ENCODE data around the gene ECSCR.
"Not testable (repeated sequence)": the region's sequence is repeated elsewhere in the genome, so short reads cannot be mapped to it uniquely, and the experiment has no call there.

The ECSCR gene

DNA sequence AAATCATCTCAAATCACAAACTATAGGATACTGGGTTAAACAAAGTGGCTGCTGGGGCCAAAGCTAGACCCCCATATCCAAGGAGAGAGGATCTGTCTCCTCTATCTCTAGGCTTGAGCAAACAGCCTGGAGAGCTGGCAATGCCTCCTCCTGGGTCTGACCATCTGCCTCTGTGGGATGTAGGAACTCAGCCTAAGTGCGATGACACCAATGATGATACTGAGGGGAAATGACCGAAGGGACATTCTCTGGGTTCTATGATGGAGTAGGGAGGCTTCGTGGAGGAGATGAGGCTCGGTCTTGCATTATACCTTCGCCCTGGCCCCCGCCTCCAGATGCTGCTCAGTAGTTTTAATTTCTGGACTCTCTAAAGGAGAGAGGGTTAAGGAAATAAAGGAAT is 49.4 kb downstream of the ECSCR start:
- DNase-seq (ENCODE audit: low spot score) = no peak

DNA sequence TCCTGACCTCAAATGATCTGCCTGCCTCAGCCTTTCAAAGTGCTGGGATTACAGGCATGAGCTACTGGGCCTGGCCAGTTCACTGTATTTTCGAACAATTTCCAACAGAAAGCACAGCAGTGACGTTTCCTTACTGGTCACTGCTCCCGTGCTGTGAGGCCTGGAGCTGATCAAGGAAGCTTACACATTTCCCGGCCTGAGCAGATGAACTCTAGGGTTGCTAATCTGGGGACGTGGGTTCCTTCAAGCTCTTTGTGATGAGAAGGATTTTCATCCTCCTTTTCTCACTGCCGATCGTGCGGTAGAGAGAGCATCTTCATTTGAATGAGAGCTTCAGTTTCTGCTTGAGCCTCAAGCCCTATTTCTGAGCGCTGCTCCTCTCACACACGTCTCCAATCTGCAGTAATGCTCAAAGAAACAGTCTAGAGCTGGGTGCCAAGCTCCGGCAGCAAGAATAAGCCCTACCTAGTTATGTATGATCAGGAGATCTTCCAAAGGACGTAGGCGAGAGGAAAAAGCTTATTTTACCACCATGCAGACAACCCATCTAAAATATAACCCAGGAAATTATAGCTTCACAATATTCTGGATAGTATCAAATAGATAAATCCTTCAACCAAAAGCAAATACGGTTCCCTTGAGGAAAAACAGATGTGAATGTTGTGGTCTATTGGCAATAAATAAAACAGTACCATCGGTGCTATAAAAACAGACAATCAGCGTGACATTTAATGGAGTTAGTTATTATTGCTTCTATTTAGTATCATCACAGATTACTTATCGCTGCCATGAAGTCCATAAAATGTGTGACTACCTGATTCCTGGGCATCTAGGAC is 51.3 kb downstream of the ECSCR start:
- DNase-seq (ENCODE audit: low spot score) = no peak

DNA sequence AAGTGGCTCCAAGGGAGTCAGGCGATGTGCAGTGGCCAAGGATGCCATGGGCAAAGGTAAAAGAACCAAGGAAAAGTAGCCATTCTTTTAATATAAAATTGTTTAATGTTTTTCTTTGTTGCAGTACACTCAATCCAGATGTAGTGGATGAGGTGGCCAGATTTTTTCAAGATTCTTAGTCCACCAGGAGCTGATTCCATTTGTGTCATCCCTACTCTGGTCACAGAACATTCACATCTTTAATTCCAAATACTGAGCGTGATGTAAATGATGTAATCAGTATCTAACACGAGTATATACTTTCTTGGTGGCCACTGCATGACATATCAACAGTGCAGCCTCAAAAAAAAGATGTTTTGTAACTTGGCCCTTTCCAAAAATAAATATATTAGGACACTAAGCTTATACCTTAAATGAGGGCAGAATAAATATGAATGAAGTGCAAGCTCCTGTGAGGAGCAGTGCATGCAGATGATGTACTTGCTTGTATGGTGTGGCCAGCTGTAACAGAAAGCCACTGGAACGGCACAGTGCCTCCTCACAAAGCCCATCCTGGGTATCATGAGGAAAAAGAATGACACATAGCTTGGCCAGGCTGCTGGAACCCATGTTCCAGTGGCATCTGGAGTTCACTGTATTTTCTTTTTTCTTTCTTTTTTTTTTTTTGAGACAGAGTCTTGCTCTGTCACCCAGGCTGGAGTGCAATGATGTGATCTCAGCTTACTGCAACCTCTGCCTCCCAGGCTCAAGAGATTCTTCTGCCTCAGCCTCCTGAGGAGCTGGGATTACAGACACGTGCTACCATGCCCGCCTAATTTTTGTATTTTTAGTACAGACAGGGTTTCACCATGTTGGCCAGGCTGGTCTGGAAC is 52.2 kb downstream of the ECSCR start:
- DNase-seq (ENCODE audit: low spot score) = no peak

DNA sequence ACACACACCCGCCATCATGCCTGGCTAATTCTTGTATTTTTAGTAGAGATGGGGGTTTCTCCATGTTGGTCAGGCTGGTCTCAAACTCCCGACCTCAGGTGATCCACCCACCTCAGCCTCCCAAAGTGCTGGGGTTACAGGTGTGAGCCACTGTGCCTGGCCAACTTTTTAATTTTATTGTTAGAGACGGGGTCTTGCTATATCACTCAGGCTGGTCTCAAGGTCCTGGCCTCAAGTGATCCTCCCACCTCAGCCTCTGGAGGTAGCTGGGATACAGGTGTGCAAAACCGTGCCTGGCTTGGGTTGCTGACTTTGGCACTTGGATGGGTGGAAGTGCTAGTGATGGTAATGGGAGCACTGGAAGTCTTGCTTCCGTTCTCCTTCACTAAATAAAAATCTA is 53.4 kb downstream of the ECSCR start:
- DNase-seq (ENCODE audit: low spot score) = not testable (repeated sequence)

DNA sequence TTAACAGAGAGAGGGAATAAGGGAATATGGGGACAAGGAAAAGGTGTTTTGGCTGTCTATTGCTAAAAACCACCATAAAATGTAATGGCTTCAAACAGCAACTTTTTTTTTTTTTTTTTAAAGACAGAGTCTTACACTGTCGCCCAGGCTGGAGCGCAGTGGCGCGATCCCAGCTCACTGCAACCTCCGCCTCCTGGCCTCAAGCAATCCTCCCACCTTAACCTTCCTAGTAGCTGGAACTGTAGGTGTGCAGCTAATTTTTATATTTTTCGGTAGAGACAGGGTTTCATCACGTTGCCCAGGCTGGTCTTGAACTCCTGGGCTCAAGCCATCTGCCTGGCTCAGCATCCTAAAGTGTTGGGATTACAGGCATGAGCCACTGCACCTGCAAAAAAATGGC is 54.4 kb downstream of the ECSCR start:
- DNase-seq (ENCODE audit: low spot score) = no peak

DNA sequence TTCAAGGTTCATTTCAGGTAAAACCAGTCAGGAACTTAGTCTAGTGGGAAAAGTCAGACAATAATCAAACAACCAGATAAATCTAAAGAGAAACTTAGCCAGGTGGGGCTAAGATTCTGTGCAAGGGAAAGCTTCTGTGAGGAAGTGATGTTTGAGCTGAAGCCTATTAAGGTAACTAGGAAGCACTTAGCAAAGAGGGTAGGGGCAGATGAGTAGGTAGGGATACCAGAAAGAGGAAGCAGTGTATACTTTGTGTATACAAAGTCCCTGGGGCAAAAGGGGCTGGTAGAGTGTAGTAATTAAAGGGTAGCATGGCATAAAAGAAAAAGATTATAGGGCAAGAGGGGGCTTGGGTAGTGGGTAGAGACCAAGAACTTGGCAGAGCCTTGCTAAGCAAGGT is 55.0 kb downstream of the ECSCR start:
- DNase-seq (ENCODE audit: low spot score) = no peak

DNA sequence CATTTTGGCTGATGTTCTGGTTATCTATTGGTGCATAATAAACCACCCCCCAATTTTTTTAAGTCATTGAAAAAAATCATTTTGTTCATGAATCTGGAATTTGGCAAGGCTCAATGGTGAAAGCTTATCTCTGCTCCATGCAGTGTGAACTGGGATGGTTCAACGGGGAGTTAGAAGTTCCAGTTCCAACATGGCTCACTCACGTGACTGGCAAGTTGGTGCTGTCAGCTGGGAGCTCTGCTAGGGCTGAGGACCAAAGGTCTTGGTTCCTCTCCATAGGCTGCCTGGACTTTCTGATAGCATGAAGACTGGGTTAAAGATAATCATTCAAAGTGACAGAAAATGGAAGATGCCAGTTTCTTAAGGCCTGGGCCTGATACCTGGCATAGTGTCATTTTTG is 55.6 kb downstream of the ECSCR start:
- DNase-seq (ENCODE audit: low spot score) = no peak

DNA sequence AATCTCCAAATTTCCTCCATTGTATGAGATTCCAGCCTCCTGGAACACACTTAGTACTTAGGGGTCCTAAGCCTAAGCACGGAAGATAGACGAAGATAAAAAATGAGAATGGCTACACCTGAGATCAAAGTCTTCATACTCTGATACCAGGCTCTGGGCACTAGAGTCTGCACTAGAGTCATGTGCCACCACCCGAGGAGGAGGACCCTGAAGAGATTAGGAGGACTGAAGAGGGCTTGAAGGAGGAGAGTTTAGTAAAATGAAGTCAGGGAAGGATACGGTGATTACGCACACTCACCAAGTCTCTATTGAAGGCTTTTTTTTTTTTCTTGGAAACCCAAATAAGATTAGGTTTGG is 58.1 kb downstream of the ECSCR start:
- no peak for DNase-seq (ENCODE audit: low spot score)

DNA sequence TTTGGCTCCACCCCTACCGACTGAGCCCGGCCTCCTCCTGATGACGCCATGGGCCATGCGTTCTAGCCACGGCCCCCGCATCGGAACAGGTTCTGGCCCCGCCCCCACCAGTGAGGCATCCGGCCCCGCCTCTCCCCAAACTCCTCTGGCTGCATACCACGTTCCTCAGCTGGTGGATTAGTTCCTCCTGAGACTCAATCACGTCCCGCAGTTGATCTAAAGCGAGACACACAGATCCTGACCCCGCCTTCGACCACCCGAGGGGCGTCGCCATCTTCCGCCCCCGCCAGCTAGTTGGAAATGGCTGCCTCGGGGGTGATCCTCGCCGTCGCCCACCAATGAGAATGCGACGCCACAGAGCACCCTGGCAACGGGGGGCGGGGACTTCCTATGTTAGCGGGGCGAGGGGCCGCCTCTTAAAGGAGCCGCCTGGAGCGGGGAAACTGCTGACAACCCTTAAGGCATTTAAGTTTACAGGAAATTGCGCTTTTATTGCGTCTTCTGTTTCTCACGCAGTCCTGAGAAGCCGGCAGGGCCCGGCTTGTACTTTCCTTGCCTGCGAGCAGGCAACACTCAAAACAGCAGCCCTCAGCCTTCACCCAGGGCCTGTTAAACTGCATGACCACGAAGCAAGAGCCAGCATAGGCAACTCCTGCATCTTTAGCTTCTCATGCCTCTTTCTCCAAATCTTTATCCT is 58.6 kb downstream of the ECSCR start, which contains the start of gene SPATA24:
Gene SPATA24 (minus strand): TSS at position 303 of the 697 bp plus-strand sequence. CDS start 29 bp downstream, at position 274.
- DNase-seq (ENCODE audit: low spot score) = peak; percentile 98

DNA sequence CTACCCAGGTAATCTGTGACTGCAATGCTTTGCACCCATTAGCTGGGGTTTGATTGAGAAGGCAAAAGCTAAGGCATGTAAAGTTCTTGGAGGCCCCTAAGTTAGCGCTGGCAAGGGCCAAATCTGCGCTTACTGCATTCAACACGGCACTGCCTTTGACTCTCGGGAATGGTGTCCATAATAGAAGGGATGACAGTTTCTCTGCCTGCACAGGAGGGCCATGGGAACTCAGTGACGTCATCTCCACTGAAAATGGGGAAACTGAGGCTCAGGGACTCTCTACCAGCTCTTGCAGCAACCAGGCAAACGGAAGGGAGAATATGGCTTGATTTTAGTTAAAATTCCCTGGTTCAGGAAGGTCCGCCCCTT is 59.1 kb downstream of the ECSCR start:
- DNase-seq (ENCODE audit: low spot score) = no peak

DNA sequence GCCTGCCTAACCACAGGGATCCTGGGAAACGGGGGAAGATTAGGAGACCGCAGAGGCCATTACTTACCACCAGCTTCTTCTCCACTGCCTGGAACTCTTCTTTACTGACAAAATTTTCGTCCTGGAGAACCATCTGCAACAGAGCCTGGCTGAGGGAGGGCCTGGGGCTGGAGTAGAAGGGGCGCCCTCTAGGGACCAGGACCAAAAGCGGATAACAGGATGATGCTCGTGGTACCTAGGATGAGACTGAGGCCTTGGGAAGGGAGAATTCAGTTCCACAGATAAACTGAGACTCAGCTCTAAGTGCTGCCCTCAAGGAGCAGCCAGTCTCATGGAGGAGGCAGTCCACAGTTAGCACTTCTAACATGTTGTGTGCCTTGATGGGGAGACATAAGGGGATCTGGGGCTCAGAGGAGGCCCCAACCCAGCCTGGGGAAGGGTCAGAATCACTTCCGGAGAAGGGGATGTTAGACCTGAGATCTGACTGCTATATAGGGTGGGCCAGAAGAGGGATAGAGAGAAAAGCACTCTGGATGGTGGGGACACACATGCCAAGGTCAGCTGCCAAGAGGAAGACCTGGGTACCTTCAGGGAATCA is 59.9 kb downstream of the ECSCR start:
- no peak for DNase-seq (ENCODE audit: low spot score)

DNA sequence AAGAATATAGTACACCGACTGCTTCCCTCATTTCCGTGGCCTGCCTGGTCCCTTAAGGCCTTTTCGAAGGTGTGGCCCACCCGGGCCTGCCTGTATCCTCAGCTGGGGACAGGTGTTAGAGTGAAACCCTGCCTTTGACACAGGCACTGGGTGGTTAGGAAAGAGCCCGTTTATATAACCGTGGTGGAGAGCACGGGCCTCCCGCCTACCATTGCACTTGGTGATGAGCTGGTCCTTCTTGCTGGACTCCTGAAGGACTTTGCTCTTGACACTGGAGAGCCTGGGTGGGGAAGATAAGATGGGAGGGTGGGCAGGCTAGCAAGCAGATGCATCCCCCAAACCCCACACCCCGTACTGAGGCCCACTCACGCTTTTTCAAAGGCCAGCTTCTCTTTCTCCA is 61.0 kb downstream of the ECSCR start:
- no peak for DNase-seq (ENCODE audit: low spot score)

DNA sequence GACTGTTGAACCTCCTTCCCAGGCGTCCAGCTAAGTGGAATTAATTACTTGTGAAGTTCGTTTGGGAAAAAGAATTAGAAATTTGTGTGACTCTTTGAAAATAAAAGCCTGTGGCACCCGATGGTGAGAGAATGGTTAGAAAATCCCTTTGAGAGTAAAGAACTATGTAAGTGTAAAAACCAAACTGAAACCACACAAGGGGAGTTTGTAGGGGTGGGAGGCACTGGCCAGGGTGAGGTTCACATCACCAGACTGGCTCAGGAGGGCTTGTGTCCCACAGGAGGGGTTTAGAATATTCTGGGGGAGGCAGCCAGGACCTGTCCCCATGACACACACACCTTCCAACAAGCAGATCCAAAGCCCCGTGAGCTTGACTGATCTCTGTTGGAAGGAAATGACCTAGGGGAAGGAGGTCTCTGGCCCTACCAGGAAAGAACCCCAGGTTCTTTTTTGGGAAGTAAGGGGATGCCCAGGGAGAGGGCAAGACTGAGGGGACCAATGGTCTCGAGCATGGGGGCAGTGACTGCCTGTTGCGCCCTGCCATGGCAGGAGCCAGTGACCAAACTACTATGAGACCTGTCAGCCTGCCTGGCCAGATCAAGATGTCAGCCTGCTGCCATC is 62.9 kb downstream of the ECSCR start:
- DNase-seq (ENCODE audit: low spot score) = no peak

Measured in Ammon's horn (tissue), 1 donor.